K562 (cell line): ENCODE results near the gene IMMP2L. TPM values are rescaled to one million over a fixed set of nuclear protein-coding genes. Genes with fewer than 3 reads are reported as not detected.

ENCODE experiments used
- ATAC-seq: fragments of 200-7000 bp; cut with Tn5 transposase; 3 replicates; pipeline ENCODE4 v1.9.1; 2020; ENCODE audit warnings: moderate library complexity
- BruUV-seq: library from RNA; stranded (reverse); fragments of 400-500 nt; replicated peaks from 2 replicates; lab custom pipeline; 2021; lab: Mats Ljungman, UMichigan
- CTCF ChIA-PET: fragments of 300-600 bp; formaldehyde crosslinking; extraction: SDS; loops from one replicate; lab custom pipeline; 2021; ENCODE audit warnings: low intra/inter-chr PET ratio; lab: Yijun Ruan, JAX
- POLR2A ChIA-PET: fragments of 300-600, 350-650 bp; sonication (Branson Sonifier 250); formaldehyde crosslinking; extraction: SDS; loops from one replicate; lab custom pipeline; 2021; ENCODE audit warnings: antibody characterized with exemption, inconsistent platforms; lab: Yijun Ruan, JAX
- DNase-seq, 4 experiments: peaks; one replicate each; pipeline versions ENCODE4 v3.0.0 to v3.0.0-alpha.2; 2011 to 2018; ENCODE audit warnings: low spot score in 3 of 4, mixed read lengths in 3 of 4; ENCODE audit errors: extremely low read depth in 1 of 4
- FAIRE-seq: peaks from 2 replicates; lab custom pipeline; 2011; peaks lifted over from hg19 to GRCh38; lab: Jason Lieb, UNC
- H2AFZ ChIP-seq: 2 replicates; pipeline ENCODE4 v1.6.0; 2011; ENCODE audit warnings: low read depth, low read length, control low read depth, inconsistent platforms
- H3K27ac ChIP-seq: fragments of 200-600 bp; 3 replicates; pipeline ENCODE4 v1.8.0; 2011; ENCODE audit warnings: low read depth, mild to moderate bottlenecking, control low read depth, inconsistent platforms, low read length, moderate library complexity, mixed read lengths; ENCODE audit errors: extremely low read depth
- H3K27me3 ChIP-seq, 2 experiments: fragments of 300-600 bp in 1 of 2; 2 replicates in 1 of 2; 3 replicates in 1 of 2; pipeline versions ENCODE4 v1.6.0 to v1.8.0; 2011; ENCODE audit warnings: inconsistent platforms in 2 of 2, low read length in 2 of 2, mild to moderate bottlenecking in 1 of 2, mixed read lengths in 1 of 2, moderate library complexity in 1 of 2; ENCODE audit not compliant: control insufficient read depth in 2 of 2, insufficient read depth in 2 of 2
- H3K36me3 ChIP-seq: fragments of 300-600 bp; 3 replicates; pipeline ENCODE4 v1.8.0; 2011; ENCODE audit warnings: mild to moderate bottlenecking, low read length, inconsistent platforms; ENCODE audit not compliant: control insufficient read depth, insufficient read depth
- H3K4me1 ChIP-seq, 2 experiments: fragments of 200-600 bp in 1 of 2; replicated peaks in 1 of 2; 2 replicates in 1 of 2; 3 replicates in 1 of 2; pipeline versions ENCODE4 v1.5.1 to v1.8.0; 2011; ENCODE audit warnings: inconsistent platforms in 2 of 2, low read length in 2 of 2, mild to moderate bottlenecking in 1 of 2, mixed read lengths in 1 of 2, moderate library complexity in 1 of 2; ENCODE audit not compliant: control insufficient read depth in 2 of 2, insufficient read depth in 2 of 2
- H3K4me2 ChIP-seq: 2 replicates; pipeline ENCODE4 v1.6.1; 2011; ENCODE audit warnings: low read length, control low read depth, inconsistent platforms, mixed read lengths; ENCODE audit not compliant: insufficient read depth
- H3K4me3 ChIP-seq: fragments of 200-600 bp; sonication (generic), shearing (Covaris generic); 2 replicates; pipeline ENCODE4 v1.5.1; 2016; ENCODE audit warnings: control low read depth, inconsistent platforms
- H3K79me2 ChIP-seq: fragments of 200-600 bp; 3 replicates; pipeline ENCODE4 v1.8.0; 2011; ENCODE audit warnings: low read length, inconsistent platforms; ENCODE audit not compliant: control insufficient read depth, insufficient read depth
- H3K9ac ChIP-seq, 2 experiments: 2 replicates each; pipeline versions ENCODE4 v1.6.0 to v1.6.1; 2011; ENCODE audit warnings: low read depth in 2 of 2, low read length in 2 of 2, control low read depth in 1 of 2, inconsistent platforms in 1 of 2, mild to moderate bottlenecking in 1 of 2, mixed read lengths in 1 of 2; ENCODE audit not compliant: insufficient read depth in 1 of 2
- H3K9me1 ChIP-seq: one replicate; pipeline ENCODE4 v1.6.0; 2011; ENCODE audit warnings: inconsistent platforms, mild to moderate bottlenecking, low read length, moderate library complexity; ENCODE audit not compliant: control insufficient read depth, insufficient read depth
- H3K9me3 ChIP-seq: replicated peaks from 2 replicates; pipeline ENCODE4 v1.5.1; 2011; ENCODE audit warnings: low read depth, low read length, inconsistent platforms; ENCODE audit not compliant: control insufficient read depth, insufficient read depth
- H4K20me1 ChIP-seq: replicated peaks from 2 replicates; pipeline ENCODE4 v1.6.1; 2011; ENCODE audit warnings: low read length, inconsistent platforms, mixed read lengths; ENCODE audit not compliant: control insufficient read depth, insufficient read depth
- CGGBP1 ChIP-seq: fragments of 250-450 bp; sonication (Bioruptor Pico); IDR thresholded peaks from 2 replicates; pipeline ENCODE4 v1.9.0; 2021; ENCODE audit warnings: mild to moderate bottlenecking
- E2F1 ChIP-seq: sonication (generic); formaldehyde crosslinking; IDR thresholded peaks from 2 replicates; pipeline ENCODE4 v1.8.1; 2023; ENCODE audit warnings: mild to moderate bottlenecking, missing genetic modification reagents, moderate library complexity
- EHMT2 ChIP-seq: fragments of 450-650 bp; IDR thresholded peaks from 2 replicates; pipeline ENCODE4 v1.6.1; 2018; ENCODE audit warnings: antibody characterized with exemption
- FOSL1 ChIP-seq: fragments of 200-800 bp; sonication (Bioruptor generic); conservative IDR thresholded peaks from 2 replicates; pipeline ENCODE4 v1.6.1; 2016; ENCODE audit warnings: missing genetic modification characterization, missing compliant biosample characterization
- FOXA1 ChIP-seq: fragments of 450-650 bp; IDR thresholded peaks from 2 replicates; pipeline ENCODE4 v1.6.1; 2016; ENCODE audit warnings: mild to moderate bottlenecking, borderline replicate concordance
- MCM5 ChIP-seq: fragments of 450-650 bp; IDR thresholded peaks from 2 replicates; pipeline ENCODE4 v1.6.1; 2016; ENCODE audit warnings: low read depth
- MIER1 ChIP-seq: fragments of 450-650 bp; IDR thresholded peaks from 2 replicates; pipeline ENCODE4 v1.6.1; 2016; ENCODE audit warnings: antibody characterized with exemption, mild to moderate bottlenecking, low read depth
- NR2C2 ChIP-seq, 2 experiments: fragments of 200-800 bp in 1 of 2; sonication (Bioruptor generic) in 1 of 2; sonication (generic) in 1 of 2; formaldehyde crosslinking in 1 of 2; IDR thresholded peaks; 2 replicates each; pipeline versions ENCODE4 v1.6.1 to v1.8.0; 2016 to 2022; ENCODE audit warnings: mild to moderate bottlenecking in 1 of 2, missing compliant biosample characterization in 1 of 2, missing genetic modification characterization in 1 of 2, missing genetic modification reagents in 1 of 2
- PTTG1 ChIP-seq: fragments of 450-650 bp; IDR thresholded peaks from 2 replicates; pipeline ENCODE4 v1.6.1; 2016; ENCODE audit warnings: low read depth, mild to moderate bottlenecking, missing genetic modification characterization, missing compliant biosample characterization
- SNIP1 ChIP-seq: fragments of 450-650 bp; IDR thresholded peaks from 2 replicates; pipeline ENCODE4 v1.7.1; 2017; ENCODE audit warnings: low read depth, mild to moderate bottlenecking
- ZBED1 ChIP-seq: IDR thresholded peaks from 2 replicates; pipeline ENCODE4 v1.6.1; 2014
- ZNF551 ChIP-seq: fragments of 250-450 bp; sonication (Bioruptor Pico); IDR thresholded peaks from 2 replicates; pipeline ENCODE4 v1.5.0; 2021; ENCODE audit warnings: mild to moderate bottlenecking, moderate library complexity
- ZNF717 ChIP-seq: fragments of 250-450 bp; sonication (Bioruptor Pico); IDR thresholded peaks from 2 replicates; pipeline ENCODE4 v1.5.0; 2021
- ZNF740 ChIP-seq, 3 experiments: fragments of 200-800 bp in 1 of 3; sonication (Bioruptor generic) in 1 of 3; sonication (generic) in 1 of 3; formaldehyde crosslinking in 1 of 3; IDR thresholded peaks; 2 replicates each; pipeline versions ENCODE4 v1.6.1 to v1.8.0; 2016 to 2022; ENCODE audit warnings: mild to moderate bottlenecking in 2 of 3, missing compliant biosample characterization in 2 of 3, missing genetic modification characterization in 2 of 3, missing genetic modification reagents in 1 of 3
- WGBS: fragments of 100-300 bp; shearing (Covaris generic); methylation state at CpG from one replicate; pipeline ENCODE4 v1.1.6; 2016; ENCODE audit warnings: low coverage, mixed read lengths; ENCODE audit not compliant: insufficient coverage; ENCODE audit errors: missing lambda C conversion rate; 5-methylcytosine and 5-hydroxymethylcytosine counted together
- in situ Hi-C: fragments of 300-500 bp; cut with MboI; formaldehyde crosslinking; loops from 4 replicates; pipeline ENCODE4 v1.15.0; 2018; ENCODE audit warnings: inconsistent platforms, mixed read lengths
- intact Hi-C: fragments of 100-400 bp; cut with micrococcal nuclease; formaldehyde crosslinking; loops from 2 replicates; pipeline ENCODE4 v1.14.2; 2022
- polyA plus RNA-seq, 8 experiments: library from polyadenylated mRNA; depleted of rRNA in 4 of 8; stranded (reverse) in 5 of 8; unstranded in 3 of 8; fragments of >200 nt; fragmentation: Nextera tagmentation in 2 of 8; fragmentation: Illumina TruSeq in 1 of 8; extraction: Ambion mirVana in 2 of 8; extraction: Trizol in 1 of 8; gene quantifications; 2 replicates each; pipeline versions ENCODE4 v1.2.1 to v1.2.3, GENCODE V29; 2011 to 2014; ENCODE audit warnings: inconsistent platforms in 1 of 8, missing spikeins in 1 of 8
- total RNA-seq, 7 experiments: library from RNA; depleted of rRNA in 6 of 7; stranded (reverse); fragments of >200 nt in 6 of 7; fragmentation: Illumina TruSeq in 2 of 7; extraction: Trizol in 2 of 7; gene quantifications; 2 replicates each; pipeline versions ENCODE4 v1.2.1 to v1.2.3, GENCODE V29; 2011 to 2021; ENCODE audit warnings: low replicate concordance in 1 of 7

IMMP2L gene
- total and polyA plus RNA-seq, 9 of the 15 experiments (the other 6 are each of a cell fraction or from before 2014, with no cell fraction given) = 29.7 to 116 (median 53.0) TPM

DNA sequence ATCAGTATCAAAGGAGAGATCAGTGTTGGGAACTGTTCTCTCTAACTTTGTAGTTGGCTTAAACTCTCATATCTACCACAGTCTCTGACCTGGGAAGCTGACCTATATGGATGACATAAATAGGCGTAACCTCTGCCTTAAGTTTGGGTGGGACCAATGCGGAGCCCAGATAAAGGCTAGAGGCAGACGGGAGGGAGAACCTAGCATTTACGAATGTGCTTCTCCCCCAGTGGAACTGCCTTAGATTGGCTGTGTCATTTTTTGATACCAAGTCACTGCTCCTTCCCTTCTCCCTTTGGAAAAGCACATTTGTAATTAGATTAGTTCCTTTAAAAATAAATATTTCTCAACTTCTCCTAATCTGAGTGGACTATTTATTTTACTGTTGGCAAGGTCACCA is 495.0 kb downstream of the IMMP2L start (continued):
- TF ChIP-seq ZNF740 (CRISPR knock-in tag; IDR thresholded peaks at IDR 0.05) (no peak), ZNF740 (tag; IDR thresholded peaks at IDR 0.05) (no peak), EHMT2 (no peak), PTTG1 (tag) (no peak), ZNF717 (CRISPR knock-in tag) (no peak), ZBED1 (no peak)

GRCh38 chr7:111063166-111063565 is 499.1 kb downstream of the IMMP2L start:
- Histone ChIP-seq H3K9ac (no peak overlapping the region), H3K4me3 (no peak overlapping the region), H4K20me1 (no peaks in the 10 kb centered on the region), H3K4me2 (no peak overlapping the region), H3K4me1 (peaks cover 4 to 10% of the 10 kb centered on the region in 2 experiments; a peak in 3 of 5 replicates), H2AFZ (no peak overlapping the region), H3K36me3 (no peaks in the 10 kb centered on the region), H3K9me1 (no peaks in the 10 kb centered on the region), H3K9me3 (peaks cover 6% of the 10 kb centered on the region; the same call in 1 of the 2 replicates), H3K27ac (no peak overlapping the region), H3K79me2 (no peaks in the 10 kb centered on the region), H3K27me3 (no peaks in the 10 kb centered on the region)
- ATAC-seq (no peak), DNase-seq (no peak), FAIRE-seq (no peak)
- ChIA-PET POLR2A (no interaction called here), CTCF (no interaction called here)
- TF ChIP-seq ZNF551 (CRISPR knock-in tag) (no peak), FOSL1 (no peak), FOXA1 (no peak), MCM5 (no peak), MIER1 (no peak), CGGBP1 (CRISPR knock-in tag) (no peak), NR2C2 (CRISPR knock-in tag; IDR thresholded peaks at IDR 0.05) (no peak), NR2C2 (tag; IDR thresholded peaks at IDR 0.05) (no peak), E2F1 (no peak), SNIP1 (no peak)
- WGBS = 73% methylated on average over 1 of the region's 1 CpG
- intact Hi-C loops (no loop called here), in situ Hi-C loops (no loop called here)
- BruUV-seq = no TSS peak
